ENCODE data around the gene MPPE1.
"Not testable (repeated sequence)": the region's sequence is repeated elsewhere in the genome, so short reads cannot be mapped to it uniquely, and the experiment has no call there.

- TF ChIP-seq POLR2A (IDR thresholded peaks at IDR 0.05; ENCODE audit: borderline replicate concordance, extremely low read depth, insufficient read depth, insufficient read length); CTCF (IDR thresholded peaks at IDR 0.05 in 2 of 3, conservative IDR thresholded peaks at IDR 0.05 in 1 of 3; ENCODE audit: borderline replicate concordance in 1 of 3, insufficient read depth in 1 of 3, low read depth in 2 of 3, low read length in 2 of 3); RAD21 (IDR thresholded peaks at IDR 0.05; ENCODE audit: low read depth); REST (IDR thresholded peaks at IDR 0.05; ENCODE audit: low read depth); POLR2AphosphoS5 (IDR thresholded peaks at IDR 0.05; ENCODE audit: low read depth, low read length): not testable (repeated sequence)
Measured at GRCh38 chr18:11916880-11917279, 8.8 kb upstream of the MPPE1 start.

All from HCT116 (cell line).